Measurements from ENCODE around the gene CD2. TPM values are rescaled to one million over a fixed set of nuclear protein-coding genes. Genes with fewer than 3 reads are reported as not detected.
A peak's percentile ranks its signal among the peaks of the same experiment; 100 is the strongest.

The CD2 gene
- total RNA-seq, 2 experiments from 2014 or later = 291 TPM

DNA sequence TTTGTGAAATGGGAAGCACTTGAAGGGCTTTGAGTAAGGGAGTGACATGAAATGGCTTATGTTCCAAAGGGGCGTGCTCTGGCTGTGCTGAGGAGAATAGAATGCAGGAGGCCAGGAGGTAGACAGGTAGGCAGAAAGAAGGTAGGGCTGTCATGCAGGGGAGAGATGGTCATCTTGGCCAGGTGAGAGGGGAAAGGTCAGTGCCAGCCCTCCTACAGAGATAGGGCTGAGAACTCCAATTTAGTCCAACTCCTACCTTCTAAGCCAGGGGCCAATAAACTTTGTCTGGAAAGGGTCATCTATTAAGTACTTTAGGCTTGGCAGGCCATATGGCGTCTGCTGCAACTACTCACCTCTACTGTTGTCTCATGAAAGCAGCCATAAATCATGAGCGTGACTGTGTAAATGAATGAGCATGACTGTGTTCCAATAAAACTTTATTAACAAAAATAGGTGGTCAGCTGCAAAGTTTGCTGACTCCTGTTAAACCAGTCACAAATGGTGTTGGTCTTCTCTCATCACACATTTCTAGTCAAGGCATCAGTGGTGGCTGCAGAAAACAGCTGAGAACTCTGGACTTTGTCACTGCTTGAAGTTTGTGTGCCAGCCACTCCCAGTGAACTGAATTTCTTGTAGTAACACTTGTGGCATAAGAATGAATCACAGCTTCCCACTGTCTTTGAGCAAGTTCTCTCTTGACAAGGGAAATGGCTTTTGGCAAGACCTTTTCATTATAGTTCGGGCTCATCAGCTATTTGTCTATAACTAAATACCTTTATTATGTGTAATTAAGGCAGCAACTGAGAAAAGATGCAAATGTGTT, 32.0 kb upstream of the CD2 start:
- no peak overlapping the region for H3K4me3 Mint-ChIP-seq
- peaks cover 4% of the 10 kb centered on the region for H3K27me3 Mint-ChIP-seq
- DNase-seq = no peak
- peaks cover 16% of the 10 kb centered on the region for H3K4me1 Mint-ChIP-seq
- no peaks in the 10 kb centered on the region for H3K9me3 Mint-ChIP-seq
- H3K27ac Mint-ChIP-seq = no peak overlapping the region
- H3K36me3 Mint-ChIP-seq = no peaks in the 10 kb centered on the region

DNA sequence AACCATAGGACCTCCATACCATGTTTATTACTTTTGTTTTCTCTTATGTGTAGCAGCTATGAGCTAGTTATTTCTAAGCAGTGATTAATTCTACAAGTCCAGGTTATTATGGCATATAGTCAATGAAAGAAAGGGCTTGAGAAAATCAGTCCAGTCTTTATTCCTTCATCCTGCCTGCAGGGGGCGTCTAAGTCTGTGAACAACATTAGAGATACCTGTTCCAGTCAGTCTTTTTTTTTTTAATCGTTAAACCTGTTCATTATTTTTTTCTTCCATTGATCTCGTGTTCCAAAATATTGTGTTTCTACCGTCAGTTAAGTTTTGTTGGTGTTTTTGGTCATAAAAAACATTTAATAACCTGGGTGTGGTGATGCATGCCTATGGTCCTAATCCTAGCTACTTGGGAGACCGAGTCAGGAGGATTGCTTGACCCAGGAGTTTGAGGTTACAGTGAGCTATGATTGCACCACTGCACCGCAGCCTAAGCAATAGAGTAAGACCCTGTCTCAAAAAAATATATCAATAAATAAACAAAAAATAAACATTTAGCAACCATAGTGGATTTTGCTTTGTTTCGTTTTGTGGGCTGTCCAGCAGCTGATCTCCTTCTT, 29.4 kb upstream of the CD2 start:
- no peaks in the 10 kb centered on the region for H3K36me3 Mint-ChIP-seq
- no peaks in the 10 kb centered on the region for H3K27me3 Mint-ChIP-seq
- no peak overlapping the region for H3K27ac Mint-ChIP-seq
- H3K4me1 Mint-ChIP-seq = peaks cover 29% of the 10 kb centered on the region
- DNase-seq = peak; percentile 73
- no peaks in the 10 kb centered on the region for H3K9me3 Mint-ChIP-seq
- no peak overlapping the region for H3K4me3 Mint-ChIP-seq

DNA sequence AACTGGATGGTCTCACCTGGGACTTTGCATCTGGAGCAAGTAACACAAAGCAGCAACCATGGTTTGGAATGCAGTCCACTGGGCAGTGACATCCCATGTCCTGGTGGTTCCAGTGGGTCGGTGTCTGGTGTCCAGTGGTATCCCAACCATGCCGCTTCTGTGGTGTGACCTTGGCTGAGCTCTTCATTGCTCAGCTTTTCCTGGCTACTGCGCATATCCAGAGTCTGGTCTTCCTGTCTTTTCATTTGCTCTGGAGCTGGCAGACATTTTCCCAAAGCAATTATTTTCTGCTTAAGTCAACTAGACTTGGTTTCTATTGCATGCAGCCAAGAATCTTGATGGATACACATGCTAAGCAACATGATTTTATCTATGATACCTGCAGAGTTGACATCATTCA, 28.4 kb upstream of the CD2 start:
- peaks cover 29% of the 10 kb centered on the region for H3K4me1 Mint-ChIP-seq
- no peak overlapping the region for H3K4me3 Mint-ChIP-seq
- no peaks in the 10 kb centered on the region for H3K27me3 Mint-ChIP-seq
- H3K9me3 Mint-ChIP-seq = no peaks in the 10 kb centered on the region
- H3K27ac Mint-ChIP-seq = no peak overlapping the region
- no peaks in the 10 kb centered on the region for H3K36me3 Mint-ChIP-seq
- DNase-seq = no peak

DNA sequence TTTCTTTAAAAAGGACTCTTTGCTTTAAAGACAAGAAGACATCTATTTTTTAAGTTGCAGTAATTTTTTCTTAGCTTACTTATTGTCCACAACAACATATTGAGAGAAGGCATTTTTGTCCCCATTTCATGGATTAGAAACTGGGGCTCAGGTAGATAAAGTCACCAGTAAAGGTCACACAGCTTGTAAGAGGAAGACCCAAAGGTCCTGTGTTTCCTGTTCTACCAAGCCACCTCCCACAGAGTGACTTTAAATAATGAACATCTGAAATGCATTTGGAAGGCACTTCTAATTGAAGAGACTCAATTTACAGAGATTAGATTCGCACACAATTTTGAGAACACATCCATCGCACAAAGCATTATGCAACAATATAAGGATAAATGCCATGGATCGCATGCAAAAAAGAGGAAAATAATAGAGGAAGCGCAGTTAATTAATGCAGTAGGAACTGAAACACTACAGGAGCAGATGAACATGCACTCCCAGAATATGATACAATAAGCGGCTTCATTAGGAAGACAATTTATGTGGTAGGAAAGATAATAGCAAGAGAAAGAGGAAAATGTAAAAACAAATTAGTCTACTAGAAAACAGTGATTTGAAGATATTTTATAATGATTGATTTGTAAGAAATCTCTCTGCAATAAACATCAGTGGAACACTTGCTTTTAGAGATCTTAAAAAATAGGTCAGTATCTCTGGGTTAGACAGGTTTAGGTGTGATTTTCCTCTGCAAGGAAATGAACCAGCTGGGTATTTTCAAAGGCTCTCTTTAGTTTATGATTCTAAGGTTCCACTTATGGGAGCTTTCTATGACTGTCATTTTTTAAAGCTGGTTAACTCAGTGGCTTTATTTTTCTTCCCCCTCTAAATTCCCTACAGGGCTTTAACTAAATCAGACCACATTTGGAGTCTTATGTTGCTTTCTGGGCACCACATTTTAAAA, 27.1 kb upstream of the CD2 start:
- Mint-ChIP-seq H3K4me1 (peaks cover 29% of the 10 kb centered on the region), H3K27me3 (no peaks in the 10 kb centered on the region), H3K27ac (peak overlapping the region; percentile 55), H3K4me3 (no peak overlapping the region), H3K9me3 (no peaks in the 10 kb centered on the region), H3K36me3 (no peaks in the 10 kb centered on the region)
- DNase-seq = no peak

DNA sequence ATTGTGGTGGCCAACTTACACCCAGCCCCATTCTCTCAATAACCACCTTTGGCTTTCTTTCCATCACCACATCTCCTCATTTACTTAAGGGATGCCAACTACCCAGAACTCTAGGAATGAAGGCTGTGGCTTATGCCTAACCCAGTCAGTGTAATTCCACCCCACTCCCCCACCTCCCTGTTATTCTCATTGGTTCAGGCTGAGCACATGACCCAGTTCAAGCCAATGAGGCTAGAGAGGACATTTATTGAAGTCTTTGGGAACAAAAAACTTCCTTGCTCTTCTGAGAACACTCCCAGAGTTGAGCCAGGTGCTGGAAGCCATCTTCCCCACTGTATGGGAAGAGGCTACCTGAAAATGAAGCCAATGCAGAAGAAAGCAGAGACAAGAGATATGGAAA, 22.8 kb upstream of the CD2 start:
- peaks cover 2% of the 10 kb centered on the region for H3K36me3 Mint-ChIP-seq
- H3K4me3 Mint-ChIP-seq = no peak overlapping the region
- H3K9me3 Mint-ChIP-seq = no peaks in the 10 kb centered on the region
- H3K27ac Mint-ChIP-seq = no peak overlapping the region
- H3K4me1 Mint-ChIP-seq = peaks cover 33% of the 10 kb centered on the region
- H3K27me3 Mint-ChIP-seq = no peaks in the 10 kb centered on the region
- no peak for DNase-seq

DNA sequence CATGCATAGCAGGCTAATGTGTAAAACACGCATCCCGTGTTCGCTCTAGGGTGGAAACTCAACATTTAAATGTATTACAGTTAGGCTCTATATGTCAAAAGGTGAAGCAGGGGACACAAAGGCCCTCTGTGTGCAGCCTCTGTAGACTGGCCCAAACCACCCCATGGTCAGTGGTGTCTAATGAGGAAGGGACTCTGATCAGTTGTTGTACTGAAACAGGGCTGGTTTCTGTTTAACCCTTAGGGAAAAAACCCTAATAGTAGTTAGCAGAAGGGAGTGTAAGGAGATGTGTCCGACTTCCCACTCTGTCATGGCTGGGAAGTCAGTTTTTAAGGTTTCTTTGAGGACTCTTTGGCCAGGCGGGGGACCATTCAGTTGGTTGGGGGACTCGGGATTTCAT, 21.5 kb upstream of the CD2 start:
- peaks cover 32% of the 10 kb centered on the region for H3K4me1 Mint-ChIP-seq
- no peak overlapping the region for H3K4me3 Mint-ChIP-seq
- H3K27ac Mint-ChIP-seq = no peak overlapping the region
- no peak for DNase-seq
- H3K27me3 Mint-ChIP-seq = no peaks in the 10 kb centered on the region
- H3K36me3 Mint-ChIP-seq = peaks cover 2% of the 10 kb centered on the region
- H3K9me3 Mint-ChIP-seq = no peaks in the 10 kb centered on the region

DNA sequence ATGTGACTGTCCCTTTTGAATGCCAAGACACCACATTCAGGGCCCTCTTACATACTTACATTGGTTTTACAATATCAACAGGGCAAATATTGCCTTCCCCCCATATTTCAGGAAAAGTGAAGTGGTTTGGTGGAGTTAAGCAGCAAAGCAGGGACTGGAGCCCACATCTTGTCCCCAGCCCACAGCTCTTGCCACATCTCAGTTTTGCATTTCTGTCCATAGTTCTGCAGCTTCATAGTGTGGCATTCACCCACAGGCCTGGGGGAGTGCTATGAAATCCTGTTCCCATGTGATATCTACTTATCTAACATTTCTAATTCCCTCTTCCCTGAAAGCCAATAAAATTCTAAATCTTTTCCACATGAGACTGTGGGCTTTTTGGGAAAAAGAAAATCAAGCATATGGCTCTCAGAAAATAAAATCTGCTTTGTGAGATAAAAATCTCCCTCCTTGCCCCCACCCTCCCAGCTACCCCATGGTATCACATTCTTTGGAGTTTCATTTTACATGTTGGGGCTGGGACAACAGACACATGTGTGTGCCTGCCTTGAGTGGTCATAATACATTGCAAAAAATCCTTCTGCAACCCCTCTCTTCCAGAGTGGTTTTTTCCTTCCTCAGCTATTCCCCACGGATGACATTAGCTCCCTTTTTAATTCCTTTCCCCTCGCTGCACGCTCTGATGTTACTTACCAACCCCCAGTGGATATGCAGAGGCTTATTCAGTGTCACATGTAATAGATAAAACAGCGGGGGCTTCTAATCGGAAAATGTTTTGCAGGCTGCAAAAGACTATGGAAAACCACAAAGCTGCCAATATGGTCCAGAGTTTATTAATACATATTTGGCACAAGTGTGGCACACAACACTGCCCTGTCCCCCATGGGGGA, 20.5 kb upstream of the CD2 start:
- Mint-ChIP-seq H3K4me3 (no peak overlapping the region), H3K4me1 (peaks cover 34% of the 10 kb centered on the region), H3K27ac (no peak overlapping the region), H3K27me3 (no peaks in the 10 kb centered on the region), H3K9me3 (no peaks in the 10 kb centered on the region), H3K36me3 (peaks cover 2% of the 10 kb centered on the region)
- no peak for DNase-seq

DNA sequence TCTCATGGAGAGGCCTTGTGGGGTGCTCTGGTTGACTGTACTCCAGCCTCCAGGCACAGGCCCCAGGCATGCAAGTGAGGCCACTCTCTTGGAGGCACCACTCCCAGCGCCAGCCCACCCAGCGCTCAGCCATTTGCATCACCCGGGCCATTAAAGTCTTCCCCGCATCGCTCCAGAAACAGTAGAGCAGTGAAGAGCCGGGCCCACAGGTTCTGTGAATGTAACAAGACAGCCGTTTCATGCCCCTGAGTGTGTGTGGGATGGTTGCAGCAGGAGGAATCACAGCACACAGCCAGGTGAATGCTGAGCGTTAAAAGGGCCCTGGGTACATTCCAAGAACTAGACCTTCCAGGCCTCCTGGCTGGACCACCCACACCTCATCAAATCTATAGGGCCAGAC, 19.0 kb upstream of the CD2 start:
- Mint-ChIP-seq H3K4me1 (peaks cover 49% of the 10 kb centered on the region), H3K9me3 (peaks cover 4% of the 10 kb centered on the region), H3K4me3 (no peak overlapping the region), H3K36me3 (peaks cover 6% of the 10 kb centered on the region), H3K27me3 (no peaks in the 10 kb centered on the region), H3K27ac (peak overlapping the region; percentile 100)
- DNase-seq = no peak

- peaks cover 59% of the 10 kb centered on the region for H3K4me1 Mint-ChIP-seq
- H3K27me3 Mint-ChIP-seq = no peaks in the 10 kb centered on the region
- peak overlapping the region; percentile 72 for H3K4me3 Mint-ChIP-seq
- peaks cover 13% of the 10 kb centered on the region for H3K9me3 Mint-ChIP-seq
- peak; percentile 73 for DNase-seq
- H3K36me3 Mint-ChIP-seq = peaks cover 20% of the 10 kb centered on the region
- H3K27ac Mint-ChIP-seq = peak overlapping the region; percentile 100
Measured at GRCh38 chr1:116737020-116737854, 17.0 kb upstream of the CD2 start.

DNA sequence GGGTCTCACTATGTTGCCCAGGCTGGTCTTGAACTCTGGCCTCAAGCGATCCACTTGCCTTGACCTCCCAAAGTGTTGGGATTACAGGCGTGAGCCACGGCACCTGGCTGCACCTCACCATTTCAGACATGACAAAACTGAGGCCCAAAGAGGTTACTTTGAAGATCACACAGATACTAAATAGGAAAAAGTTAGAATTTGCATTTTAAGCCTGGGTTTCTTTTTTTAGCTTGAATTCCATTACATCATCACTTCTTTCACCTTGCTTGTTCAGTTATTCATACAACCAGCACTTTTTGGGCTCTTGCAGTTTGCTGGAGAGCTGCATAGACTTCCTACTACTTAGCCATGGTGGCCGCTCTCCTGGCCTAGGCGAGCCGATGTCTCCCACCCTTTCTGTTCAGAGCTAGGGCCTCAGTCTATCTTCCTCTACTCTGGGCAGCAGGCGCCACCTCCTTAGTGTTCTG, 16.3 kb upstream of the CD2 start:
- H3K4me1 Mint-ChIP-seq = peaks cover 57% of the 10 kb centered on the region
- H3K27me3 Mint-ChIP-seq = no peaks in the 10 kb centered on the region
- DNase-seq = peak; percentile 57
- peak overlapping the region; percentile 72 for H3K4me3 Mint-ChIP-seq
- peaks cover 22% of the 10 kb centered on the region for H3K36me3 Mint-ChIP-seq
- H3K27ac Mint-ChIP-seq = peak overlapping the region; percentile 100
- H3K9me3 Mint-ChIP-seq = peaks cover 18% of the 10 kb centered on the region

- Mint-ChIP-seq H3K27me3 (no peaks in the 10 kb centered on the region), H3K9me3 (peaks cover 27% of the 10 kb centered on the region), H3K27ac (peak overlapping the region; percentile 100), H3K4me1 (peaks cover 57% of the 10 kb centered on the region), H3K36me3 (peaks cover 31% of the 10 kb centered on the region), H3K4me3 (peak overlapping the region; percentile 72)
- DNase-seq = peak; percentile 76
Measured at GRCh38 chr1:116738673-116739370, 15.4 kb upstream of the CD2 start.

DNA sequence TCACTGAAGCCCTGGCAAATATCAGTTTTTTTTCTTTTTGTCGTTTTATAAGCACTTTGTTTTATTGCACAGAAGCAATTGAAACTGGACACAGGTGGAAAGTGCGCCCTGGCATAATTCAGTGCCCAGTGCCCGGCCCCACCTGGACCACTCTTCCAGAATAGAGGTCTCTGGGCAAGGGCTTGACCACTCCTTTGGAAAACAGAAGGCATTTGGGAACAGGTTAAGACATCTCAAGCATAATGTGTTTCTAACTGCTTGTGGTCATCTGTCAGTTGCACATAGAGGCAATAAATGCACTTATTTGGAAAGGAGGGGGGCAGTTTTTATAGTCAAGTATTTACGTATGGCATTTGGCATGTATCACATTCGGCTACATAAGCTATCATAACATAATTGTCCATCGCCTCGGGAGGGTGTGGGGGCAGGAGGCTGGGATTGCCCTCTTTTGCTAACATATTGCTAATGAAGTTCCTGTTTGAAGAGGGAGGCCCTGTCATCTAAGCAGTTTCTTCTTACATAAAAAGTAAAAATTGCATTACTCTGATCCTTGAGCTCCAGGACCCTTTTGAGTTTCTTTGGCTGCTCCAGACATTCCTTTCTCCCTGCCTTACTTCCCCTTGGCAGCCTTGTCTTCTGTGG, 14.7 kb upstream of the CD2 start:
- peaks cover 33% of the 10 kb centered on the region for H3K36me3 Mint-ChIP-seq
- H3K4me1 Mint-ChIP-seq = peaks cover 57% of the 10 kb centered on the region
- H3K27ac Mint-ChIP-seq = peak overlapping the region; percentile 100
- H3K4me3 Mint-ChIP-seq = peak overlapping the region; percentile 72
- peaks cover 32% of the 10 kb centered on the region for H3K9me3 Mint-ChIP-seq
- H3K27me3 Mint-ChIP-seq = no peaks in the 10 kb centered on the region
- no peak for DNase-seq

- H3K4me3 Mint-ChIP-seq = peak overlapping the region; percentile 69
- H3K27me3 Mint-ChIP-seq = no peaks in the 10 kb centered on the region
- H3K36me3 Mint-ChIP-seq = peaks cover 38% of the 10 kb centered on the region
- H3K27ac Mint-ChIP-seq = peak overlapping the region; percentile 100
- peaks cover 40% of the 10 kb centered on the region for H3K9me3 Mint-ChIP-seq
- no peak for DNase-seq
- H3K4me1 Mint-ChIP-seq = peaks cover 56% of the 10 kb centered on the region
Measured at GRCh38 chr1:116740296-116740695, 13.9 kb upstream of the CD2 start.

All from activated naive CD8-positive, alpha-beta T cell treated with anti-CD3 and anti-CD28 coated beads for 36 hours (primary cell).